ENCODE data around the gene ITPKB.
"Not testable (repeated sequence)": the region's sequence is repeated elsewhere in the genome, so short reads cannot be mapped to it uniquely, and the experiment has no call there.

ITPKB gene

GRCh38 chr1:226625326-226625725, 113.8 kb downstream of the ITPKB start:
- TF ChIP-seq CTCF (IDR thresholded peaks at IDR 0.05; ENCODE audit: unreplicated experiment in 3 of 3), result no peak
- H3K4me1 Mint-ChIP-seq, result peaks cover 24% of the 10 kb centered on the region
- H3K36me3 Mint-ChIP-seq (ENCODE audit: low read depth), result no peaks in the 10 kb centered on the region
- H3K27me3 Mint-ChIP-seq (ENCODE audit: low read depth), result peaks cover 12% of the 10 kb centered on the region
- no peak overlapping the region for H3K4me3 Mint-ChIP-seq
- peaks cover 12% of the 10 kb centered on the region for H3K9me3 Mint-ChIP-seq
- no peak overlapping the region for H3K27ac Mint-ChIP-seq

- Mint-ChIP-seq H3K36me3 (ENCODE audit: low read depth) (no peaks in the 10 kb centered on the region), H3K9me3 (peaks cover 14% of the 10 kb centered on the region), H3K4me3 (no peak overlapping the region), H3K4me1 (peaks cover 24% of the 10 kb centered on the region), H3K27ac (no peak overlapping the region), H3K27me3 (ENCODE audit: low read depth) (peaks cover 8% of the 10 kb centered on the region)
- no peak for TF ChIP-seq CTCF (IDR thresholded peaks at IDR 0.05; ENCODE audit: unreplicated experiment in 3 of 3)
Observed at GRCh38 chr1:226624526-226624925, 114.6 kb downstream of the ITPKB start.

- peaks cover 20% of the 10 kb centered on the region for H3K9me3 Mint-ChIP-seq
- H3K27me3 Mint-ChIP-seq (ENCODE audit: low read depth), result peaks cover 17% of the 10 kb centered on the region
- no peak overlapping the region for H3K27ac Mint-ChIP-seq
- no peaks in the 10 kb centered on the region for H3K36me3 Mint-ChIP-seq (ENCODE audit: low read depth)
- no peak overlapping the region for H3K4me3 Mint-ChIP-seq
- peaks cover 6% of the 10 kb centered on the region for H3K4me1 Mint-ChIP-seq
- no peak for TF ChIP-seq CTCF (IDR thresholded peaks at IDR 0.05; ENCODE audit: unreplicated experiment in 3 of 3)
Observed at GRCh38 chr1:226622012-226622411, 117.1 kb downstream of the ITPKB start.

- TF ChIP-seq CTCF (IDR thresholded peaks at IDR 0.05; ENCODE audit: unreplicated experiment in 3 of 3), result no peak
- Mint-ChIP-seq H3K4me1 (no peaks in the 10 kb centered on the region), H3K36me3 (ENCODE audit: low read depth) (no peaks in the 10 kb centered on the region), H3K27me3 (ENCODE audit: low read depth) (peaks cover 10% of the 10 kb centered on the region), H3K27ac (no peak overlapping the region), H3K4me3 (no peak overlapping the region), H3K9me3 (peaks cover 30% of the 10 kb centered on the region)
Observed at GRCh38 chr1:226619031-226619430, 120.1 kb downstream of the ITPKB start.

- no peak overlapping the region for H3K4me3 Mint-ChIP-seq
Observed at GRCh38 chr1:226618380-226618779, 120.7 kb downstream of the ITPKB start.

GRCh38 chr1:226617719-226618118, 121.4 kb downstream of the ITPKB start:
- Mint-ChIP-seq H3K27me3 (ENCODE audit: low read depth) (peaks cover 10% of the 10 kb centered on the region), H3K9me3 (peaks cover 30% of the 10 kb centered on the region)
- H3K36me3 Mint-ChIP-seq (ENCODE audit: low read depth); H3K27ac Mint-ChIP-seq; H3K4me3 Mint-ChIP-seq; H3K4me1 Mint-ChIP-seq: not testable (repeated sequence)

More at GRCh38 chr1:226618380-226618779, 120.7 kb downstream of the ITPKB start:
- Mint-ChIP-seq H3K4me1 (no peaks in the 10 kb centered on the region), H3K27ac (no peak overlapping the region), H3K27me3 (ENCODE audit: low read depth) (peaks cover 10% of the 10 kb centered on the region), H3K9me3 (peaks cover 30% of the 10 kb centered on the region), H3K36me3 (ENCODE audit: low read depth) (no peaks in the 10 kb centered on the region)
- no peak for TF ChIP-seq CTCF (IDR thresholded peaks at IDR 0.05; ENCODE audit: unreplicated experiment in 3 of 3)
